ENCODE measurements around the gene SLC46A1.

Gene SLC46A1

GRCh38 chr17:28379814-28380801 is 25.9 kb downstream of the SLC46A1 start:
- DNase-seq, result no peak

DNA sequence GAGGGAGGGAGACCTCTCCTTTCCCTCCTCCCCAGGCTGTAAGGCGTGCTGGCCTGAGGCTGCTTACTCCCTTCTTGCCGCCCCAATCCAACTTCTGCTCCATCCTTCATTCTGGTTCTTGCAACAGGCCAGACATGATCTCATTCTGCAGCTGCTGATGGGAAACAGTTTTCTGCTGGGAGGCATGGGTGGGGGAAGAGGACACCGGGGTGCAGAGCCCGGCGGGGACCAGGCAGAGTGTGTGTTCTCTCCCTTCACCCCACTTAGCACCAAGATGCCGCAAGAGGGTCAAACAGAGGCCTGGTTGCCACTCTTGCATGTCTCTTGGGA is 33.1 kb downstream of the SLC46A1 start:
- DNase-seq, result no peak

DNA sequence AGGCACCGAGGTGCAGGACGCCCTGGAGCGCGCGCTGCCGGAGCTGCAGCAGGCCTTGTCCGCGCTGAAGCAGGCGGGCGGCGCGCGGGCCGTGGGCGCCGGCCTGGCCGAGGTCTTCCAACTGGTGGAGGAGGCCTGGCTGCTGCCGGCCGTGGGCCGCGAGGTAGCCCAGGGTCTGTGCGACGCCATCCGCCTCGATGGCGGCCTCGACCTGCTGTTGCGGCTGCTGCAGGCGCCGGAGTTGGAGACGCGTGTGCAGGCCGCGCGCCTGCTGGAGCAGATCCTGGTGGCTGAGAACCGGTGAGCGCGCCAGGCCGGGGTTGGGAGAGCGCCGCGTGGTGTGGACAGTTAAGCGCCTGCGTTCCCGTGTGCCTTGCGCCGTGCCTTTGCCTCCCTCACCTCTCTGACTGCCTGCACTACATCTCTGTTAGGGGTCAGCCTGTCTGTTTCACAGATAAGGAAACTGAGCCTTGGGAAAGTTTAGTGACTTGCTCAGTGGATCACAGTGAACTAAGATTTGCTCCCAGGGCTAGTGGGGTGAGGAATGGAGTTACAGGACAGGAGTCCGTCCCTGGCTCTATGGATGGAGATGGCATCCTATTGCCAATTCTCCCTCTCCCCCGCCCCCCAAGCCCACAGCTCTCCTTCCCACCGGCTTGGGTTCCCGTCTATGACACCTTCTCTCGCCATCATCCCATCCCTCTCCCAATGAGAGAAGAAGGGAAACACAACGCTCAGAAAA is 33.6 kb downstream of the SLC46A1 start:
- DNase-seq, result no peak

- DNase-seq, result peak; percentile 52
Observed at GRCh38 chr17:28371245-28372202, 34.5 kb downstream of the SLC46A1 start, which contains the start of gene SARM1. Gene SARM1 (plus strand): TSS chr17:28371694. CDS start chr17:28372033, 339 bp downstream.

DNA sequence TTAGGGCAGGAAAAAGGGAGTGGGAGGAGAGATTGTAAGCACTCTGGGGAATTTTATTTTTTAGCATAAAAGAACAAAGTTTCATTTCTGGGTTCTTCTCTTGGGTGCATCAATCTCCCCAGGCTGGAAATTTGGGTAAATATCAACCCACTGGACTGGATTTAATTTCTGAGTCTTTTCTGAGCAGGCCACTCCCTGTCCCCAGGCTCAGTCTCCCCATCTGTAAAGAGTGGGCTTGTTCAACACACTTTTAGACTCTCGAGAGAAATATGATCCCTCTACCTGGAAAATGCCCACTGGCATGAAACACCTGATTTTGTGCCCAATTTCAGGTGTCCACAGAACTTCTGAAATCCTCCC is 35.3 kb downstream of the SLC46A1 start:
- no peak for DNase-seq

DNA sequence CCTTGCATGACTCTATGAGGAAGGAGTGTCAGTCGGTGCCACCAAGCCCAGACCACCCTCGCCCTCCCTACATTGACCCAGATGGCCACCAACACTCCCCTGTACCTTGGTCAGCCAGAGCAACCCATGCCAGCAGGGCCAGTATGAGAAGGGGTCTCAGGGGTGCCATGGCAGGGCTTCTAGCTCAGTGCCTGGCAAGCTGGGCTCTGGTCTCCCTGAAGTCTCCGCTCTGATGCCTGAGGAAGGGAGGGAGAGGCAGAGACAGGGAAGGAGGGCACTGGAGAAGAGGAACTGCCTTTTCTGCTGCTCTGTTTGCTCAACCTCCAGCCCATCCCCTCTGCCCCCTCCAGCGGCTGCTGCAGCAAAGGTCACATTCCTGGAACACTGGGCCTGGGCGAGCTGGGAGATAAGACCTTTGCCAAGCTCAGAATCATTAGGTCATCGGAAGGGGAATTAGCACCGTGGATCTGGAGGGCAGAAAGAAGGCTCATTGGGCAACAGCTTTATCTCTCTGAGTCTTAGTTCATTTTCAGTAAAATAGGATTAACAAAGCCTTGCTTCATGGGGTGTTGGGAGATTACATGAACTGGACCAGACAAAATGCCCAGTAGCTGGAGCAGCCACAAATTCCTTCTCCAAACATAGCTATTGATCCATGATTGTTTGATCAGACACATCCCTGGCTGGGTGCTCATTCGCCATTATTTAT is 35.8 kb downstream of the SLC46A1 start, which contains the start of gene VTN:
VTN (minus strand) TSS at position 273 of the 709 bp plus-strand sequence; CDS start at position 169, 104 bp downstream.
- peak; percentile 45 for DNase-seq

GRCh38 chr17:28369684-28370034 is 36.4 kb downstream of the SLC46A1 start:
- no peak for DNase-seq

GRCh38 chr17:28368915-28369683 is 36.9 kb downstream of the SLC46A1 start:
- DNase-seq, result no peak

GRCh38 chr17:28368306-28368831 is 37.6 kb downstream of the SLC46A1 start:
- no peak for DNase-seq

GRCh38 chr17:28367641-28368305 is 38.2 kb downstream of the SLC46A1 start:
- no peak for DNase-seq

- peak; percentile 27 for DNase-seq
Observed at GRCh38 chr17:28366605-28367004, 39.4 kb downstream of the SLC46A1 start.

DNA sequence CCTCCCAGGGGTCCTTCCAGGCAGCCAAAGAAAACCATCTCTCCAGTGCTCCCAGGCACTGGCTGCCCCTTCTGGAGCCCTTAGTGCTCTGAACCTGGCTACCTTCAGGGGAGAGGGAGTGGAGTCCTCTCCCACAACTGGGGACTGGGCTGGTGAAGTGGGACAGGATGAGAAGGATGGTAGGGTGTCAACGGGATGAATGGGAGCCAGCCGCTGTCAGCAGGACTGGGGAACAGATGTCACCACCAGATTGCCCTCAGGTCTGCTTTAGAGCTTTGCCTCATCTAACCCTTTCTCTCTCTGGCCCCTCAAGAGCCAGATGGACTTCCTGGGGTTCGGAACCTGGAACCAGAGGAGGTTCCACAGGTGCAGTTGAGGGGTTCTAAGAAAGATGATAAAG is 40.5 kb downstream of the SLC46A1 start:
- DNase-seq, result no peak

DNA sequence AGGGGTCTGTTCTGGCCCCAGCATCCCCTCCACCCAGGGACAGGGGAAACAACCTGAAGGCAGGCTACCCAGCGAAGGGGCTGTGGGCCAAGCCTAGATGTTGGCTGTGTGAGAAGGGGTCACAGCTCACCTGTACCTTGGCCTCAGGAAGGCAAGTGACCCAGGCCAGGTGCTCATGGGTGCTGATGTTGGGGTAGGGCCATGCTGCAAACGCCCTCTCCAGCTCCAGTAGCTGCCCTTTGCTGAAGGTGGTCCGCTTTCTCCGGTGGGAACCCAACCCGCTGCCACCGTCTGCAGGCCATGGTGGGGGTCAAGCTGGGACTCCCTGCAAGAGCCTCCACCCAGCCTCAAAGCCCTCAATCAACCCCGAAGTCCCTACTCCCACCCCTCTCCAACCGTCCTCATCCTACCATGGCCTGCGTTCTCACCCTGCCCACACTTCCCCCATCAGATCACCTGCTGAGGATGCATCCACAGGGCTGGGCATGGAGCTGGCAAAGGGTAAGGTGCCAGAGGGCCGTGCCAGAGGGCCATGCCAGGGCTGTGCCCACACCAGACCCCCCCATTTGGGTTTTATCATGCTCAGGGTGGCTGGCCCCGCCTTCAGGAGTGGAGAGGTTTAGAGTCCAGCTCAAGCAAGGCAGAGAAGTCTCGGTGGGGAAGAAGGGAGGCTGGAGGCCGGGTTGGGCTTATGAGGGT is 41.2 kb downstream of the SLC46A1 start, which contains the start of gene SEBOX:
SEBOX (minus strand) TSS at position 535 of the 699 bp plus-strand sequence; CDS start at position 487, 48 bp downstream.
- DNase-seq, result no peak

DNA sequence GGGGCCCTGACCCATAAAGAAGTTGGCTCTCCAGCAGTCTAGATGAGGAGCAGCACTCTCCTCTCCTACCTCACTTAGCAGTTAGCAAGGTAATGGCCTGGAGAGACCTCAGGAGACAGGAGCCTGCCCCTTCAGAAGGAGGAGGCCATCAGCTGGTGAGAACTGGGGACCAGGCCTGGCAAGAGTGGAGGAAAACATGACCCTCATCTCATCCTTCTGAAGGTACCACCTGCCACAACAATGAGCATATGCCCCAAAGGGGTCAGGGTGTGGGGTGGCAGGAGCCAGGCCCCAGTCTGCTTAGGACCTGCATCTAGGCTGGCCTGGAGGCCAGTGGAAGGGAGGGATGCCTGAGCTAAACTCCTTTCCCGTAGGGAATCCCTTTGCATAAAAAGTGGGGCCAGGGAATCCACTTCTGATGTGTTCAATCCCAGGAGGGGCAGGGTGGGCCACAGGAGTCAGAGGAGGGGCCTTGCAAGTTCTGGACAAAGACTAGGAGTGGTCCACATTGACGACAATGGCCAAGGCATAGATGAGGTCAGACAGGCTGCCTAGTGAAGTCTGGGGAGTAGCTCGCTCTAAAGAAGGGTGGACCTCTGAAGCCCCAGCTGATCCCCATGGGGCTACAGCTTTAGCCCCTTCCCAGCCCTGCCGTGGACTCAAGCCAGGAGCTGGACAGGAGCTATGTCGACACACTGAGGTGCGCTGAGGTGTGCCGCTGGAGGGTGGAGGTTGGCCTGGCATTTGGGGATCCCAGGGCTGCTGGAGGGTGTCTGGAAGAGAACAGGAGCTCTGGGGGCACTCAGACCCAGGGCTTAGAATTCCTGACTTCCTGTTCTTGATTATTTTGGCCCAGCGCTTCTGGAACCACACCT is 42.0 kb downstream of the SLC46A1 start:
- no peak for DNase-seq

DNA sequence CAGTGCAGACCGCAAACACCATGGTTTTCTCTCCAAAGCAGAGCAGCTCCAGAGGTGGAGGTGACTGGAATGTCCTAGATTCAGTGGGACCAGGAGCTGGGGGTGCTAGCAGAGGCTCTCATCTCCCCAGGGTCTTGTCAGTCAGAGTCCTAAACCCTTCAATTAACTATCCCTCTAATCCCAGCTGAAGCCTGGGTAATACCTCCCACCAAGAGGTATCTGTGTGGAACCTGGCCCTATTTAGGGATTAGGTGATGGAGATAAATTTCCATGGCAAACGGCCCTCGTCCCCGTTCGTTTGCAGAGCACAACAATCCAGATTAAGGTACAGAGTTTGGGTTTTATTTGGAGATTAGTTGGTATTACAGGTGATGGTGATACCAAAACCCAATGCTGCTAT is 42.8 kb downstream of the SLC46A1 start:
- no peak for DNase-seq

DNA sequence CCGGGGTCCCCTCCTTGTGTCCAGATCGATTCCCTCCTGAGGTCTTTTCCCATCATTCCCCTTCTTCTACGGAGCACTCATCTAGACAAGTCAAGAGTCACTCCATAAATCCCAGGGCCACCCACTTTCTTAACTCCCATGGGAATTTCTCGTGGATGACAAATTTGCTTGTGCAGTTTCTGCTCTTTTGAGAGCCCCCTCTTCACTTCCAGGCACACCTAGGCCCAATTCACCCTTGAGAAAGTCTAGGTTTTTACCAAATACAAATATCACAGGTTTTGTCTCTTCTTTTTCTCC is 48.2 kb downstream of the SLC46A1 start:
- DNase-seq, result no peak

GRCh38 chr17:28357061-28357900 is 48.7 kb downstream of the SLC46A1 start, which contains the start of gene POLDIP2:
Gene POLDIP2 (minus strand): TSS chr17:28357527. CDS start chr17:28357448, 79 bp downstream.
- DNase-seq, result peak; percentile 94

DNA sequence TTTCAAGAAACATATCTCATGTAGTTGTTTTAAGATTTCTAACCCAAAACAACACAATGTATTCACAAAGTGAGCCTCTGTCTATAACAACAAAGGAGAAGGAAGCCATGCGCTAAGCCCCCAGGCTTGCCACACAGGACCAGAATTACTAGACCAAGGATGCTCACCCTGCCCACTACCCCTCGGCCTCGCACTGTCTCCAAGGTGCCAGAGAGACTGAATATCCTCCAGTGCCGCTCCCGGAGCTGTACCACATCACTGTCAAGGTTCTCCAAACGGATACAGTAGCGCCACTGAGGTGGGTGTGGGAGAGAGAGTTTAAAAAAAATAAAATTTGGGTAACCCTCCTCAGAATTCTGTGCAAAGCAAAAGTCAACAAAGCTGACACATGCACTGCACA is 55.7 kb downstream of the SLC46A1 start:
- no peak for DNase-seq
